ENCODE results near the gene ACOX3.

Gene ACOX3

GRCh38 chr4:8441499-8442091 lies 1.1 kb upstream of the ACOX3 start:
- H3K4me3 ChIP-seq (ENCODE audit: low read depth in 1 of 2, low read length in 2 of 2): peak overlapping the region; percentile 86 to 90
- no peaks in the 10 kb centered on the region for H3K27me3 ChIP-seq (ENCODE audit: control insufficient read depth in 1 of 2, insufficient read depth in 2 of 2, low read length in 2 of 2)
- peaks cover 41% of the 10 kb centered on the region for H3K4me1 ChIP-seq (ENCODE audit: insufficient read depth, low read length)
- peaks cover 6% of the 10 kb centered on the region for H3K36me3 ChIP-seq (ENCODE audit: insufficient read depth, low read length)
- peak overlapping the region; percentile 84 for H3K9ac ChIP-seq (ENCODE audit: low read length)
- no peaks in the 10 kb centered on the region for H3K9me3 ChIP-seq (ENCODE audit: low read length)
- H3K27ac ChIP-seq (ENCODE audit: low read depth, low read length): peak overlapping the region; percentile 94

- H3K27me3 ChIP-seq (ENCODE audit: control insufficient read depth in 1 of 2, insufficient read depth in 2 of 2, low read length in 2 of 2): no peaks in the 10 kb centered on the region
- H3K27ac ChIP-seq (ENCODE audit: low read depth, low read length): peak overlapping the region; percentile 94
- H3K9me3 ChIP-seq (ENCODE audit: low read length): no peaks in the 10 kb centered on the region
- H3K4me1 ChIP-seq (ENCODE audit: insufficient read depth, low read length): peaks cover 41% of the 10 kb centered on the region
- peak overlapping the region; percentile 84 for H3K9ac ChIP-seq (ENCODE audit: low read length)
- H3K36me3 ChIP-seq (ENCODE audit: insufficient read depth, low read length): no peaks in the 10 kb centered on the region
- H3K4me3 ChIP-seq (ENCODE audit: low read depth in 1 of 2, low read length in 2 of 2): peak overlapping the region; percentile 86 to 90
Measured at GRCh38 chr4:8439914-8440491, 520 bp downstream of the ACOX3 start.

GRCh38 chr4:8439168-8439567 lies 1.4 kb downstream of the ACOX3 start:
- no peak overlapping the region for H3K4me3 ChIP-seq (ENCODE audit: low read depth in 1 of 2, low read length in 2 of 2)
- no peaks in the 10 kb centered on the region for H3K9me3 ChIP-seq (ENCODE audit: low read length)
- no peaks in the 10 kb centered on the region for H3K27me3 ChIP-seq (ENCODE audit: control insufficient read depth in 1 of 2, insufficient read depth in 2 of 2, low read length in 2 of 2)
- H3K27ac ChIP-seq (ENCODE audit: low read depth, low read length): no peak overlapping the region
- H3K36me3 ChIP-seq (ENCODE audit: insufficient read depth, low read length): no peaks in the 10 kb centered on the region
- peak overlapping the region; percentile 84 for H3K9ac ChIP-seq (ENCODE audit: low read length)
- H3K4me1 ChIP-seq (ENCODE audit: insufficient read depth, low read length): peaks cover 41% of the 10 kb centered on the region

GRCh38 chr4:8438743-8439142 lies 1.8 kb downstream of the ACOX3 start:
- Histone ChIP-seq H3K27me3 (ENCODE audit: control insufficient read depth in 1 of 2, insufficient read depth in 2 of 2, low read length in 2 of 2) (no peaks in the 10 kb centered on the region), H3K36me3 (ENCODE audit: insufficient read depth, low read length) (no peaks in the 10 kb centered on the region), H3K4me1 (ENCODE audit: insufficient read depth, low read length) (peaks cover 41% of the 10 kb centered on the region), H3K27ac (ENCODE audit: low read depth, low read length) (no peak overlapping the region), H3K9ac (ENCODE audit: low read length) (no peak overlapping the region), H3K4me3 (ENCODE audit: low read depth in 1 of 2, low read length in 2 of 2) (no peak overlapping the region), H3K9me3 (ENCODE audit: low read length) (no peaks in the 10 kb centered on the region)

GRCh38 chr4:8437281-8437680 lies 3.2 kb downstream of the ACOX3 start:
- Histone ChIP-seq H3K4me1 (ENCODE audit: insufficient read depth, low read length) (peaks cover 30% of the 10 kb centered on the region), H3K27ac (ENCODE audit: low read depth, low read length) (peak overlapping the region; percentile 87), H3K36me3 (ENCODE audit: insufficient read depth, low read length) (no peaks in the 10 kb centered on the region), H3K4me3 (ENCODE audit: low read depth in 1 of 2, low read length in 2 of 2) (peak overlapping the region in 1 of 2 donors; percentile 19), H3K9me3 (ENCODE audit: low read length) (no peaks in the 10 kb centered on the region), H3K27me3 (ENCODE audit: control insufficient read depth in 1 of 2, insufficient read depth in 2 of 2, low read length in 2 of 2) (no peaks in the 10 kb centered on the region), H3K9ac (ENCODE audit: low read length) (no peak overlapping the region)

- no peaks in the 10 kb centered on the region for H3K36me3 ChIP-seq (ENCODE audit: insufficient read depth, low read length)
- H3K27ac ChIP-seq (ENCODE audit: low read depth, low read length): peak overlapping the region; percentile 13
- peak overlapping the region in 1 of 2 donors; percentile 47 for H3K4me3 ChIP-seq (ENCODE audit: low read depth in 1 of 2, low read length in 2 of 2)
- H3K9ac ChIP-seq (ENCODE audit: low read length): no peak overlapping the region
- H3K27me3 ChIP-seq (ENCODE audit: control insufficient read depth in 1 of 2, insufficient read depth in 2 of 2, low read length in 2 of 2): no peaks in the 10 kb centered on the region
- no peaks in the 10 kb centered on the region for H3K9me3 ChIP-seq (ENCODE audit: low read length)
- peaks cover 17% of the 10 kb centered on the region for H3K4me1 ChIP-seq (ENCODE audit: insufficient read depth, low read length)
Measured at GRCh38 chr4:8435656-8436121, 4.8 kb downstream of the ACOX3 start.

GRCh38 chr4:8434251-8435073 lies 6.1 kb downstream of the ACOX3 start:
- H3K9me3 ChIP-seq (ENCODE audit: low read length): no peaks in the 10 kb centered on the region
- peaks cover 10% of the 10 kb centered on the region for H3K4me1 ChIP-seq (ENCODE audit: insufficient read depth, low read length)
- no peaks in the 10 kb centered on the region for H3K27me3 ChIP-seq (ENCODE audit: control insufficient read depth in 1 of 2, insufficient read depth in 2 of 2, low read length in 2 of 2)
- H3K4me3 ChIP-seq (ENCODE audit: low read depth in 1 of 2, low read length in 2 of 2): no peak overlapping the region
- H3K9ac ChIP-seq (ENCODE audit: low read length): no peak overlapping the region
- H3K27ac ChIP-seq (ENCODE audit: low read depth, low read length): no peak overlapping the region
- no peaks in the 10 kb centered on the region for H3K36me3 ChIP-seq (ENCODE audit: insufficient read depth, low read length)

- no peak overlapping the region for H3K9ac ChIP-seq (ENCODE audit: low read length)
- no peaks in the 10 kb centered on the region for H3K9me3 ChIP-seq (ENCODE audit: low read length)
Measured at GRCh38 chr4:8433136-8433535, 7.4 kb downstream of the ACOX3 start.

GRCh38 chr4:8431553-8431952 lies 9.0 kb downstream of the ACOX3 start:
- no peaks in the 10 kb centered on the region for H3K27me3 ChIP-seq (ENCODE audit: control insufficient read depth in 1 of 2, insufficient read depth in 2 of 2, low read length in 2 of 2)
- peaks cover 18% of the 10 kb centered on the region for H3K4me1 ChIP-seq (ENCODE audit: insufficient read depth, low read length)
- H3K4me3 ChIP-seq (ENCODE audit: low read depth in 1 of 2, low read length in 2 of 2): no peak overlapping the region
- H3K9me3 ChIP-seq (ENCODE audit: low read length): no peaks in the 10 kb centered on the region
- H3K27ac ChIP-seq (ENCODE audit: low read depth, low read length): no peak overlapping the region
- H3K36me3 ChIP-seq (ENCODE audit: insufficient read depth, low read length): no peaks in the 10 kb centered on the region
- H3K9ac ChIP-seq (ENCODE audit: low read length): no peak overlapping the region

More at GRCh38 chr4:8433136-8433535, 7.4 kb downstream of the ACOX3 start:
- Histone ChIP-seq H3K27ac (ENCODE audit: low read depth, low read length) (no peak overlapping the region), H3K4me3 (ENCODE audit: low read depth in 1 of 2, low read length in 2 of 2) (no peak overlapping the region), H3K27me3 (ENCODE audit: control insufficient read depth in 1 of 2, insufficient read depth in 2 of 2, low read length in 2 of 2) (no peaks in the 10 kb centered on the region), H3K4me1 (ENCODE audit: insufficient read depth, low read length) (peaks cover 6% of the 10 kb centered on the region), H3K36me3 (ENCODE audit: insufficient read depth, low read length) (no peaks in the 10 kb centered on the region)

- peak overlapping the region; percentile 71 for H3K9ac ChIP-seq (ENCODE audit: low read length)
- no peaks in the 10 kb centered on the region for H3K27me3 ChIP-seq (ENCODE audit: control insufficient read depth in 1 of 2, insufficient read depth in 2 of 2, low read length in 2 of 2)
- peaks cover 24% of the 10 kb centered on the region for H3K4me1 ChIP-seq (ENCODE audit: insufficient read depth, low read length)
- no peaks in the 10 kb centered on the region for H3K36me3 ChIP-seq (ENCODE audit: insufficient read depth, low read length)
- H3K4me3 ChIP-seq (ENCODE audit: low read depth in 1 of 2, low read length in 2 of 2): peak overlapping the region; percentile 43 to 96
- H3K9me3 ChIP-seq (ENCODE audit: low read length): no peaks in the 10 kb centered on the region
- peak overlapping the region; percentile 67 for H3K27ac ChIP-seq (ENCODE audit: low read depth, low read length)
Measured at GRCh38 chr4:8428288-8429097, 12.0 kb downstream of the ACOX3 start.

- Histone ChIP-seq H3K9me3 (ENCODE audit: low read length) (no peaks in the 10 kb centered on the region), H3K27ac (ENCODE audit: low read depth, low read length) (peak overlapping the region; percentile 67), H3K27me3 (ENCODE audit: control insufficient read depth in 1 of 2, insufficient read depth in 2 of 2, low read length in 2 of 2) (no peaks in the 10 kb centered on the region), H3K4me3 (ENCODE audit: low read depth in 1 of 2, low read length in 2 of 2) (peak overlapping the region; percentile 43 to 96), H3K4me1 (ENCODE audit: insufficient read depth, low read length) (peaks cover 24% of the 10 kb centered on the region), H3K9ac (ENCODE audit: low read length) (peak overlapping the region; percentile 71), H3K36me3 (ENCODE audit: insufficient read depth, low read length) (no peaks in the 10 kb centered on the region)
Measured at GRCh38 chr4:8427761-8428287, 12.7 kb downstream of the ACOX3 start.
